ENCODE measurements around the gene PNMA6A. TPM values are rescaled to one million over a fixed set of nuclear protein-coding genes. Genes with fewer than 3 reads are reported as not detected.

The PNMA6A gene
- total and polyA plus RNA-seq, 2 of the 4 experiments (the other 2 are of a cell fraction) = 0.18 to 0.21 TPM

GRCh38 chrX:153064061-153064460 lies 8.2 kb upstream of the PNMA6A start:
- Histone ChIP-seq H3K4me1 (ENCODE audit: control insufficient read depth, insufficient read depth, low read length) (peaks cover 1% of the 10 kb centered on the region; the same call in 1 of the 2 replicates), H3K23ac (ENCODE audit: low read depth, low read length) (no peak overlapping the region), H2BK120ac (ENCODE audit: low read depth, low read length) (no peak overlapping the region), H4K20me1 (ENCODE audit: insufficient read depth, low read length) (no peaks in the 10 kb centered on the region), H3K56ac (ENCODE audit: extremely low read depth, insufficient read depth, low read length) (no peak overlapping the region), H4K8ac (ENCODE audit: low read depth in 2 of 2, low read length in 2 of 2) (no peak overlapping the region), H3K27ac (ENCODE audit: insufficient read depth, low read length) (no peak overlapping the region), H3K14ac (replicated peaks; ENCODE audit: low read depth, low read length) (no peak overlapping the region), H2BK15ac (ENCODE audit: low read depth, low read length) (no peak overlapping the region), H2BK20ac (ENCODE audit: low read depth, low read length) (no peak overlapping the region), H3K79me1 (ENCODE audit: low read depth in 1 of 2, low read length in 2 of 2) (no peaks in the 10 kb centered on the region), H3K9me1 (ENCODE audit: insufficient read depth, low read length) (no peaks in the 10 kb centered on the region), H3K27me3 (ENCODE audit: control insufficient read depth, insufficient read depth, low read length) (no peaks in the 10 kb centered on the region; the same call in 1 of the 2 replicates), H3K9ac (ENCODE audit: low read depth, low read length) (no peak overlapping the region), H3K4me3 (ENCODE audit: insufficient read depth, low read depth, low read length) (no peak overlapping the region), H2AK9ac (replicated peaks; ENCODE audit: low read depth, low read length, poor library complexity) (no peak overlapping the region), H4K91ac (ENCODE audit: insufficient read depth, low read depth, low read length) (no peak overlapping the region), H3K18ac (ENCODE audit: low read depth, low read length) (no peak overlapping the region), H3K4me2 (ENCODE audit: low read depth, low read length) (no peak overlapping the region), H2BK5ac (ENCODE audit: low read depth, low read length, poor library complexity, severe bottlenecking) (no peak overlapping the region), H3K9me3 (ENCODE audit: control insufficient read depth, insufficient read depth, low read length) (no peaks in the 10 kb centered on the region), H2AFZ (replicated peaks; ENCODE audit: low read length, poor library complexity) (no peak overlapping the region), H3K4ac (ENCODE audit: low read depth, low read length) (no peak overlapping the region), H3K36me3 (ENCODE audit: control insufficient read depth, insufficient read depth, low read length) (no peaks in the 10 kb centered on the region), H4K5ac (ENCODE audit: low read depth, low read length) (no peak overlapping the region), H2AK5ac (ENCODE audit: low read depth, low read length) (no peak overlapping the region)
- intact Hi-C loops (cut with micrococcal nuclease) = no loop called here
- no peak for DNase-seq
- POLR2A ChIA-PET (ENCODE audit: unreplicated experiment) = no interaction called here
- CTCF ChIA-PET = no interaction called here
- BruUV-seq (replicated peaks) = no TSS peak
- in situ Hi-C loops (cut with MboI; ENCODE audit: low sequenced_read_pairs) = no loop called here
- no CpG with 5 or more reads among the region's 2 CpGs for WGBS, 2 experiments (ENCODE audit: extremely low coverage in 2 of 2, insufficient read length in 1 of 2)
- ATAC-seq (ENCODE audit: low read depth) = no peak
- TF ChIP-seq RAD21 (IDR thresholded peaks at IDR 0.05; ENCODE audit: low read length) (no peak), BHLHE40 (IDR thresholded peaks at IDR 0.05; ENCODE audit: low read depth, low read length) (no peak), MXI1 (IDR thresholded peaks at IDR 0.05; ENCODE audit: borderline replicate concordance, low read depth, low read length) (no peak), NFE2L2 (IDR thresholded peaks at IDR 0.05; ENCODE audit: low read depth, low read length) (no peak)
- dilution Hi-C loops (cut with HindIII; ENCODE audit: low sequenced_read_pairs, unreplicated experiment) = no loop called here
